ENCODE data around the gene FAAP100.

Gene FAAP100

GRCh38 chr17:81509972-81510784 is 42.0 kb downstream of the FAAP100 start:
- DNase-seq: peak; percentile 19

GRCh38 chr17:81509207-81509971 is 42.8 kb downstream of the FAAP100 start:
- peak; percentile 34 for DNase-seq

GRCh38 chr17:81508639-81509206 is 43.4 kb downstream of the FAAP100 start:
- peak; percentile 54 for DNase-seq

- no peak for DNase-seq
These were observed 48.5 kb downstream of the FAAP100 start for GRCh38 chr17:81503619-81504018.

- no peak for DNase-seq
These were observed 49.6 kb downstream of the FAAP100 start for GRCh38 chr17:81502471-81503017.

GRCh38 chr17:81500047-81500446 is 52.1 kb downstream of the FAAP100 start:
- DNase-seq: no peak

- no peak for DNase-seq
These were observed 52.6 kb downstream of the FAAP100 start for GRCh38 chr17:81499601-81499970.

GRCh38 chr17:81498953-81499600 is 53.1 kb downstream of the FAAP100 start:
- no peak for DNase-seq

GRCh38 chr17:81494626-81495377 is 57.4 kb downstream of the FAAP100 start:
- DNase-seq: peak; percentile 34

GRCh38 chr17:81493198-81494038 is 58.7 kb downstream of the FAAP100 start:
- DNase-seq: no peak

GRCh38 chr17:81492706-81493105 is 59.4 kb downstream of the FAAP100 start:
- no peak for DNase-seq

GRCh38 chr17:81492202-81492601 is 60.0 kb downstream of the FAAP100 start:
- no peak for DNase-seq

GRCh38 chr17:81491761-81492160 is 60.4 kb downstream of the FAAP100 start:
- DNase-seq: no peak

GRCh38 chr17:81491181-81491581 is 61.0 kb downstream of the FAAP100 start:
- no peak for DNase-seq

GRCh38 chr17:81489998-81490992 is 61.9 kb downstream of the FAAP100 start:
- DNase-seq: no peak
